HG02938 (cell line): ENCODE measurements around the gene FAM13A.

Experiments
- ATAC-seq: cut with Tn5 transposase; IDR thresholded peaks from one replicate; pipeline ENCODE4 v1.9.1; 2021; ENCODE audit warnings: mild to moderate bottlenecking, moderate library complexity; ENCODE audit not compliant: unreplicated experiment

Gene FAM13A

GRCh38 chr4:88693792-88694191 lies 363.2 kb downstream of the FAM13A start:
- no peak for ATAC-seq

GRCh38 chr4:88690355-88690754 lies 366.6 kb downstream of the FAM13A start:
- ATAC-seq: no peak

DNA sequence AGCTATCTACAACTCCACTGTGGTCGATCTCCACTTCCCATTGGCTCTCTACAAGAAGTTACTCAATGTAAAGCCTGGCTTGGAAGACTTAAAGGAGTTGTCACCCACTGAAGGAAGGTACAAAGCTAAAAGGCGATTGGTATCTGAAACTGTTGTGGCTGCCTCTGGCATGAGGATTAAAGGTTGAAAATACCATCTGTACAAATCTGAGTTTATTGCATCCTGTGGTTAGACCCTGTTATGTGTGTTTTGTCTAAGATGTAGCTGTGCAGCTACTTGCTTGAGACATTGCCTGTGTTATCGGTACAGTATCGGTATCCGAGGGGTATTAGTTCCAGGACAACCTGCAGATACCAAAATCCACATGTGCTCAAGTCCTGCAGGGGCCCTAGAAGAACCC lies 375.8 kb downstream of the FAM13A start:
- ATAC-seq: no peak
